Measurements from ENCODE around the gene HNRNPUL1. TPM values are rescaled to one million over a fixed set of nuclear protein-coding genes. Genes with fewer than 3 reads are reported as not detected.
A peak's percentile ranks its signal among the peaks of the same experiment; 100 is the strongest.

HNRNPUL1 gene
- total RNA-seq, 1 experiment from 2014 or later, result 187 TPM

- no peak for DNase-seq (ENCODE audit: low read depth)
Observed at GRCh38 chr19:41352279-41352608, 88.1 kb downstream of the HNRNPUL1 start.

GRCh38 chr19:41352609-41353465 is 88.7 kb downstream of the HNRNPUL1 start:
- peak; percentile 54 for DNase-seq (ENCODE audit: low read depth)

DNA sequence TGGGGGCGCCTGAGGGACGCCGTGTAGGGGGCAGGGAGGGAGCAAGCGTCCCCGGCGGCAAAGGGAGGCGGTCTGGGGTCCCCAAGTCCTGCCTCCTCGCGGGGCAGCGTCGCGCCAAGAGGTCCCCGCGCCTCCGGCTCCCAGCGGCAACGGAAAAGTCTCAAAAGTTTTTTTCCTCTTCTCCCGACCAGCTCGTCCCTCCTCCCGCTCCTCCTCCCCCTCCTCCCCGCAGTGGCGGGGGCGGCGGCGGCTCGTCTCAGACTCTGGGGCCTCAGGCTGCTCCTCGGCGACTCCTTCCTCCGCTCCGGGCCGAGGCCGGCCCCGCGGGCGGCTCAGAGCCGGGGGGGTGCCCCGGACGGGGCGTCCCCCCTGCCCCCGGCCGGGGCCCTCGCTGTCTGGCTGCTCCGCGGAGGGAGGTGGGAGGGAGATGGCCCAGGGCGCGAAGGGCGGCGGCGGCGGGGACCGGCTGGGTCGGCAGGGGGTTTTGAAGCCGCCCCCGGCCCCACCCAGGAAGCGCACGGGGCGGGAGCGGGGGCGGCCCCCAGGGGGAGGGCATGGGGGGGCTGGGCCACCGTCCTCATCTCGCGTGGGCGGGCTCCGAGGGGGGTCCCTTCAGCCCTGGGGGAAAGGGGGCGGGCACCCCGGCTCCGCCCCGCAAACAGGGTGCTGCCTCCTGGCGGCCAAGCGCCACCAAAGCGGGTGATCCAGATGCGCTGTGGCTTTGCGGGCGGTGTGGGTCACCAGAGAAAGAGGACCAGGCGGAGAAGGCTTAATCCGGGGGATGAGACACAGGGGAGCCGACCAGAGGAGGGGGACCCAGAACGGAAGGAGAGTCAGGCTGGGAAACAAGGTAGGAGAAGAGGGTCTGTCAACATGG is 89.5 kb downstream of the HNRNPUL1 start, which contains the start of gene TGFB1:
Gene TGFB1 (minus strand): TSS at position 457 of the 877 bp plus-strand sequence. CDS start 878 bp downstream, outside the sequence.
- DNase-seq (ENCODE audit: low read depth), result peak; percentile 77

- no peak for DNase-seq (ENCODE audit: low read depth)
Observed at GRCh38 chr19:41354343-41354953, 90.3 kb downstream of the HNRNPUL1 start.

DNA sequence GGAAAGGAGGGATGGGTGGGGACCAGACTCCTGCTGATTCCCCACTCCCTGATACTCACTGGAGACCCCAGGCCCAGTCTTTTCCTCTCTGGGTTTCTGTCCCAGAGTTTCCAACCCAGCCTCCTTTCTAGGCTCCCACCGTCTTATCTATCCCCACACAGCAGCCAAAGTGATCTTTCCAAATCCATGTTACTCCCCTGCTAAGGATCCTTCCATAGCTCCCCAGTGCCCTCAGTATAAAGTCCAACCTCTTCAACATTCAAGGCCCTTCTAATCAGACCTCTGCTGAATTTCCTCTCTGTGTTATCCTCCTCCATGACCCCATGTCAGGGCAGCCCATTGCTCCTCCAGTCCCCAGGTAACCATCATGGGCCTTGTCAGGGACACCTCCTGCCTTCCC is 90.9 kb downstream of the HNRNPUL1 start:
- no peak for DNase-seq (ENCODE audit: low read depth)

DNA sequence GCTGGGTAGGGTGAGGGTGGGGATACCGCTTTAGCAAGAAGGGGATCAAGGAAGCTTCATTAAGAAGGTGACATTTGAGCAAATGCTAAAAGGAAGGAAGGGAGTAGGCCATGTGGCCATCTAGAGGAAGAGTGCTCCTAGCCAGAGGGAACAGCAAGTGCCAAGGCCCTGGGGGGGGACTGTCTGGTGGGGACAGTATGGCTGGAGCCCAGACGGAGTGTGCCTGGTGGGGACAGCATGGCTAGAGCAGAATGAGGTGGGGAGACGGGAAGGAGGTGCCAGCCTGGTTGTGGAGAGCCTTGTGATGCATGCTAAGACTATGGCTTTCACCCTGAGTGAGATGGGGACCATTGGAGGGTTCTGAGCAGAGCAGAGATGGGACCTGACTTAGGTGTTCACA is 91.6 kb downstream of the HNRNPUL1 start:
- no peak for DNase-seq (ENCODE audit: low read depth)

GRCh38 chr19:41356984-41357739 is 93.0 kb downstream of the HNRNPUL1 start:
- no peak for DNase-seq (ENCODE audit: low read depth)

Small RNA genes within 50 kb of the gene (small RNA-seq; reads per million reads assigned to genes)
- not detected for gene RN7SL34P

Other genes with a start within 250 kb of the HNRNPUL1 start
- gene CYP2A13, start 175.9 kb upstream of the HNRNPUL1 start, total RNA-seq (2014; rRNA removed; shearing (Covaris generic)), result not detected in 2 replicates
- not detected in 2 replicates for gene CYP2F1, start 149.9 kb upstream of the HNRNPUL1 start, total RNA-seq (2014; rRNA removed; shearing (Covaris generic))
- gene CYP2S1, start 71.2 kb upstream of the HNRNPUL1 start, total RNA-seq (2014; rRNA removed; shearing (Covaris generic)), result 1.4 and 1.7 TPM in 2 replicates
- gene AXL, start 45.1 kb upstream of the HNRNPUL1 start, total RNA-seq (2014; rRNA removed; shearing (Covaris generic)), result 613 and 754 TPM in 2 replicates
- gene CCDC97, start 45.8 kb downstream of the HNRNPUL1 start, total RNA-seq (2014; rRNA removed; shearing (Covaris generic)), result 10.0 and 14.3 TPM in 2 replicates
- 17.4 and 59.9 TPM in 2 replicates for gene TGFB1, start 89.5 kb downstream of the HNRNPUL1 start, total RNA-seq (2014; rRNA removed; shearing (Covaris generic))
- 6.1 and 9.4 TPM in 2 replicates for gene B9D2, start 99.8 kb downstream of the HNRNPUL1 start, total RNA-seq (2014; rRNA removed; shearing (Covaris generic))
- gene TMEM91, start 112.2 kb downstream of the HNRNPUL1 start, total RNA-seq (2014; rRNA removed; shearing (Covaris generic)), result 1.2 and 5.3 TPM in 2 replicates
- gene EXOSC5, start 133.0 kb downstream of the HNRNPUL1 start, total RNA-seq (2014; rRNA removed; shearing (Covaris generic)), result 64.9 and 72.5 TPM in 2 replicates
- gene BCKDHA, start 133.4 kb downstream of the HNRNPUL1 start, total RNA-seq (2014; rRNA removed; shearing (Covaris generic)), result 22.7 and 24.2 TPM in 2 replicates
- gene B3GNT8, start 163.0 kb downstream of the HNRNPUL1 start, total RNA-seq (2014; rRNA removed; shearing (Covaris generic)), result not detected in 2 replicates
- 47.1 and 58.0 TPM in 2 replicates for gene DMAC2, start 175.5 kb downstream of the HNRNPUL1 start, total RNA-seq (2014; rRNA removed; shearing (Covaris generic))
- gene ERICH4, start 178.8 kb downstream of the HNRNPUL1 start, total RNA-seq (2014; rRNA removed; shearing (Covaris generic)), result not detected in 2 replicates

All from HT1080 (cell line).